Mucosa of descending colon (tissue), 3 donors: Measurements from ENCODE around the gene ACTA2. TPM values are rescaled to one million over a fixed set of nuclear protein-coding genes. Genes with fewer than 3 reads are reported as not detected.

Source experiments
- ATAC-seq: fragments of 200-7000 bp; cut with Tn5 transposase; one replicate; pipeline ENCODE4 v1.9.1; 2020; ENCODE audit warnings: mild to moderate bottlenecking, moderate library complexity
- DNase-seq, 3 donors: peaks; one replicate each; pipeline ENCODE4 v3.0.0-alpha.2; 2020
- H3K36me3 ChIP-seq: fragments of 200-600 bp; one replicate; pipeline ENCODE4 v1.8.0; 2021; ENCODE audit warnings: low read depth, mild to moderate bottlenecking
- H3K4me1 ChIP-seq: fragments of 200-600 bp; one replicate; pipeline ENCODE4 v1.8.0; 2021; ENCODE audit warnings: low read depth, mild to moderate bottlenecking
- H3K4me3 ChIP-seq: fragments of 200-600 bp; one replicate; pipeline ENCODE4 v1.8.0; 2021; ENCODE audit warnings: mild to moderate bottlenecking
- H3K9me3 ChIP-seq: fragments of 200-600 bp; one replicate; pipeline ENCODE4 v1.8.0; 2021; ENCODE audit warnings: mild to moderate bottlenecking
- intact Hi-C, 2 donors: fragments of 100-400 bp; cut with DNase I in 1 of 2; cut with micrococcal nuclease in 1 of 2; formaldehyde crosslinking; loops; one replicate each; pipeline versions ENCODE4 v1.11.0 to v1.11.1; 2022; cut with DNase I, micrococcal nuclease
- total RNA-seq, 3 donors: library from RNA; stranded (reverse); fragmentation: NEBNext Ultra II Directional in 2 of 3; extraction: Animal tissue kit (Norgen Biotek cat#: 25700) in 2 of 3; gene quantifications; one replicate each; pipeline versions ENCODE4 v1.2.1 to v1.2.4, GENCODE V29; 2021 to 2023
- TF ChIP-seq, protein P1 (sequence below): fragments of 200-600 bp; IDR thresholded peaks from one replicate; pipeline ENCODE4 v1.8.0; 2022; ENCODE audit warnings: antibody characterized with exemption, mild to moderate bottlenecking
- donor health status: DM: no; HTN: no; CAD: no; lungs with moderate emphysema.
- donor health status: DM: no; HTN: no; CAD: no.
- donor health status: DM: no; HTN: yes; CAD: no.

Gene ACTA2
- total RNA-seq, 3 donors from 2014 or later = 80.6 to 920 (median 253) TPM

DNA sequence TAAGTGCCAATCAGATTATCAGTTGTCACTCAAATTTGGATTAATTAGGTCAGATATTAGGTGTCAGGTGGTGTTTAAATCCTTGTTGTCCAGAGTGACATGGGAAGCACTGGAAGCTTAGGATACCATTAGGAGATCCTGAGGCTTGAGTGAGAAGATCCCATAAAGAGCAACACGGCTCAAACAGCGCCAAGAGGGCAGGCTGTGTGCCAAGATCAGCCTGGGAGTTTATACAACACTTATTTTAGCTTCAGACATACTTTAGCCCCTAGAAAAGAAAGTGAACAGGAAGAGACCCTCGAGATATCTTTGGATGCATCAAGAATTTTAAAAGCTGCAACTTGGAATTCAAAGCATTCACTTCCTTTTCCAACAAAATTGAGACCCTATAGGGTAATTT is 14.2 kb upstream of the ACTA2 start:
- Histone ChIP-seq H3K4me1 (peaks cover 10% of the 10 kb centered on the region), H3K9me3 (no peaks in the 10 kb centered on the region), H3K36me3 (no peaks in the 10 kb centered on the region), H3K4me3 (no peak overlapping the region)
- DNase-seq (no peak), ATAC-seq (no peak)
- TF ChIP-seq, protein P1, sequence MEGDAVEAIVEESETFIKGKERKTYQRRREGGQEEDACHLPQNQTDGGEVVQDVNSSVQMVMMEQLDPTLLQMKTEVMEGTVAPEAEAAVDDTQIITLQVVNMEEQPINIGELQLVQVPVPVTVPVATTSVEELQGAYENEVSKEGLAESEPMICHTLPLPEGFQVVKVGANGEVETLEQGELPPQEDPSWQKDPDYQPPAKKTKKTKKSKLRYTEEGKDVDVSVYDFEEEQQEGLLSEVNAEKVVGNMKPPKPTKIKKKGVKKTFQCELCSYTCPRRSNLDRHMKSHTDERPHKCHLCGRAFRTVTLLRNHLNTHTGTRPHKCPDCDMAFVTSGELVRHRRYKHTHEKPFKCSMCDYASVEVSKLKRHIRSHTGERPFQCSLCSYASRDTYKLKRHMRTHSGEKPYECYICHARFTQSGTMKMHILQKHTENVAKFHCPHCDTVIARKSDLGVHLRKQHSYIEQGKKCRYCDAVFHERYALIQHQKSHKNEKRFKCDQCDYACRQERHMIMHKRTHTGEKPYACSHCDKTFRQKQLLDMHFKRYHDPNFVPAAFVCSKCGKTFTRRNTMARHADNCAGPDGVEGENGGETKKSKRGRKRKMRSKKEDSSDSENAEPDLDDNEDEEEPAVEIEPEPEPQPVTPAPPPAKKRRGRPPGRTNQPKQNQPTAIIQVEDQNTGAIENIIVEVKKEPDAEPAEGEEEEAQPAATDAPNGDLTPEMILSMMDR = no peak
- intact Hi-C loops = no loop called here

DNA sequence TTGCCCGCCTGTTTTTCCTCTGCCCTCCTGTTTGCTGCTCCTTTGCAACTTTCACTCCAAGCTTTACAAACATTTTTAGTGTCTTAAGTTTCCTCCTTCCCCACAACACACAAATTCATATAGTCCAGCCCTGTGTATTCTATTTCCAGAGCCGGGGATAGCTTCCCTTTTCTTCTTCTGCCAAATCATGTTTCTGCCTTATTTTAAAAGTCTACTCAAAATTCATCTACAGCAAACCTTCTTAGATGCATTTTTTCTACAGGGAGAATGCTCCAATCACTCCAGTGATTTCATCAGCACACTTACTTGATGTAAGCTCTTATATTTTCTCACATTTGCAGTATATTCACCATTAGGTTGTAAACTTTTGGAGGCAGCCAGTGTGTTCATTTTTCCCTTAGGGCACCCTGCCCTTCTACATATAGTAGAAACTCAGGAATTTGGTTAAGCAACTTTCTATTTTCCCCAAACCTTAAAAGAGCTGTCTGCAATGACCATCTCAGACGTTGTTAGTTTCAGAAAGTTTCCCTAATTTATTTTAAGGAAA is 12.4 kb upstream of the ACTA2 start:
- ATAC-seq = no peak
- TF ChIP-seq, protein P1 = no peak
- no peak overlapping the region for H3K4me3 ChIP-seq
- H3K36me3 ChIP-seq = no peaks in the 10 kb centered on the region
- H3K4me1 ChIP-seq = peaks cover 9% of the 10 kb centered on the region
- H3K9me3 ChIP-seq = no peaks in the 10 kb centered on the region
- intact Hi-C loops = no loop called here
- no peak for DNase-seq

DNA sequence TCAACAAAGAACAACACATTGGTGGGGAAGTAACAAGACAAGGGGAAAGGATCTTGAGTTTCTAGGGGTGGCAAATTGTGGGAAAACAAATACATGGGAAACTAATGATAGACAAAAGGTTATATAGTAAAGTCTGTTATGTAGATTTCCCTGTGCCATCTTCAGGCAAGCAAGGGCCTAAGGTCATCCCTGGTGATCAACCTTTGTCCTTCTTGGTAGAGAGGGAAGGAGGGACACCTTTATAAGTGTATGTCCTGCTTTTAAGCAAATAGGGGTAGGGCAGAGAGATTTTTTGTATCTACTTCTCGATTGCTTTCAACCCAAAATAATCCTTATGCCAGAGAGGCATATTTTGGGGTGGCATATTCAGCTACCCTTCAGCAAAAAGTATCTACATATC is 11.8 kb upstream of the ACTA2 start:
- H3K9me3 ChIP-seq = no peaks in the 10 kb centered on the region
- intact Hi-C loops = no loop called here
- no peaks in the 10 kb centered on the region for H3K36me3 ChIP-seq
- H3K4me1 ChIP-seq = peaks cover 9% of the 10 kb centered on the region
- DNase-seq = no peak
- TF ChIP-seq, protein P1 = no peak
- ATAC-seq = peak; percentile 56
- H3K4me3 ChIP-seq = no peak overlapping the region

DNA sequence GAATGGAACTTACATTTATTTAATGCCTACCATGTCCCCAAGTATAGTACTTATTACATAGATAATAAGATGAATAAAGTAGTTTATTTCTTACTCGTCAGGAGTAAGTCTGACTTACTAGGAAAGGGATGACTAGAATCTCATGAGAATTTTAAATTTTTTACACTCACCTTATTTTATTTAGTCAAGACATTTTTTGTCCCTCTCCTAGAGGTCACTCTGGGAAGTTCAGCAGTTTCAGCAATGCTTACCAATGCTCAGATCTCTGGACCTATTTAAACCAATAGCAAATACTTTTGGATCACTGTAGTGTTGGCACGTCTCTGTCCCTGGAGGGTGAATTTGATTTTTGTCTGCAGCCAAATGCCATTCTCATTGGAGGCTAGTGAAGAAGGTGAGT is 10.7 kb upstream of the ACTA2 start:
- no peaks in the 10 kb centered on the region for H3K9me3 ChIP-seq
- ATAC-seq (no peak), DNase-seq (no peak)
- intact Hi-C loops = no loop called here
- TF ChIP-seq, protein P1 = no peak
- no peak overlapping the region for H3K4me3 ChIP-seq
- no peaks in the 10 kb centered on the region for H3K36me3 ChIP-seq
- H3K4me1 ChIP-seq = peaks cover 9% of the 10 kb centered on the region

DNA sequence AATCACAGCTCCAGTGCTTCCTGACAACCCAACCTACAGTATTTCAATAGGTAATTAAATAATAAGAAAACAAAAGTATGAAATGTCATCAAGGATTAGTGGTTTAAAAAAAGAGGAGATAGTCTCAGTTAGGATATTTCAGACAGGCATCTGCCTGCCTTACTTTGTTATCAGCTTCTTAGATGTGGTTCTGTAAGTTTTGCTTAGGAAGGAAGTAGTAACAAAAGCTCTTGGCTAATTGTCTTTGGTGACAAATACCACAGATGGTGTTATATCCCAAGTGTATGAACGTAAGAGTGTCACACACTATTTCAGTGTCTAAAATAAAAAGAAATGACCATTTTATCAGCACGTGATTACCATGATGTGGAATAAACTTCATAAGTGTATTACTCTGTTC is 9.8 kb upstream of the ACTA2 start:
- DNase-seq = no peak
- intact Hi-C loops = no loop called here
- H3K4me1 ChIP-seq = peaks cover 9% of the 10 kb centered on the region
- TF ChIP-seq, protein P1 = no peak
- H3K9me3 ChIP-seq = no peaks in the 10 kb centered on the region
- H3K4me3 ChIP-seq = no peak overlapping the region
- H3K36me3 ChIP-seq = no peaks in the 10 kb centered on the region
- no peak for ATAC-seq

DNA sequence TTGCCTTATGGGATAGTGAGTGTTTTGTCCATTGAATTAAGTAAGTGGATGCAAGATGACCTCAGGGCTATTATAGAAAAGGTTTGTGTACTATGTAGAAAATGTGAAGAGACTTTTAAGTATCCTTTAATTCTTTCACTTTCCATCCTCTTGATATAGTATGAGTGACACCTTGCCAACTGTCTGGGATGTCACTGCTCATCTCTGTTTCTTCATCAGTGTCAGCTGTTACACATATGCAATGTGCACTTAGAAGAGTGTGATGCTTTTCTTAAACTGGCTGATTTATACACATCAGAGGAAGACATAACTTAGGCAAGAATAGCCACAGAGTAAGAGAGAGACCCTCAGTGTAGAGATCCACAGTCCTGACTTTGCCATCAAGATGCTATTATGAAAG is 8.7 kb upstream of the ACTA2 start:
- peaks cover 9% of the 10 kb centered on the region for H3K4me1 ChIP-seq
- no peak overlapping the region for H3K4me3 ChIP-seq
- ATAC-seq = no peak
- DNase-seq = no peak
- no peaks in the 10 kb centered on the region for H3K9me3 ChIP-seq
- H3K36me3 ChIP-seq = no peaks in the 10 kb centered on the region
- TF ChIP-seq, protein P1 = no peak
- intact Hi-C loops = no loop called here
